ENCODE measurements around the gene FBXW12. TPM values are rescaled to one million over a fixed set of nuclear protein-coding genes. Genes with fewer than 3 reads are reported as not detected.

FBXW12 gene
- total and polyA plus RNA-seq, 2 of the 8 experiments (the other 6 are each of a cell fraction or from before 2014, with no cell fraction given): 0.35 to 0.85 TPM

- TF ChIP-seq TAF1 (IDR thresholded peaks at IDR 0.05; ENCODE audit: low read depth, low read length) (peak; percentile 70; the same call in 1 of the 2 replicates), BCL11A (IDR thresholded peaks at IDR 0.05; ENCODE audit: low read depth in 2 of 2, low read length in 2 of 2) (no peak), SAP30 (IDR thresholded peaks at IDR 0.05; ENCODE audit: insufficient read depth, insufficient replicate concordance, low read length) (peak; percentile 74), MAX (IDR thresholded peaks at IDR 0.05) (peak; percentile 52; the same call in 1 of the 2 replicates), SP1 (IDR thresholded peaks at IDR 0.05; ENCODE audit: low read depth, low read length) (peak; percentile 38; the same call in 1 of the 2 replicates), CREB1 (IDR thresholded peaks at IDR 0.05) (peak; percentile 56; the same call in 1 of the 2 replicates), CEBPB (IDR thresholded peaks at IDR 0.05; ENCODE audit: low read depth, low read length) (peak; percentile 94), SIN3A (conservative IDR thresholded peaks at IDR 0.05 in 1 of 2, IDR thresholded peaks at IDR 0.05 in 1 of 2; ENCODE audit: low read depth in 1 of 2, low read length in 2 of 2) (peak in 1 of 2 experiments; percentile 53; a peak in 1 of 4 replicates), TBP (IDR thresholded peaks at IDR 0.05; ENCODE audit: low read depth, low read length) (peak; percentile 20; the same call in 1 of the 2 replicates), ASH2L (IDR thresholded peaks at IDR 0.05; ENCODE audit: low read length) (peak; percentile 41), SIRT6 (IDR thresholded peaks at IDR 0.05; ENCODE audit: low read length) (no peak), NRF1 (IDR thresholded peaks at IDR 0.05; ENCODE audit: low read depth, low read length) (no peak), RBBP5 (IDR thresholded peaks at IDR 0.05; ENCODE audit: borderline replicate concordance, low read depth, low read length) (0 out of 2 replicates have a peak, but pooled peaks have one; percentile 64)
Observed at GRCh38 chr3:48429960-48430707, 58.1 kb downstream of the FBXW12 start, which contains the start of gene PLXNB1 (continued).

All from H1 (cell line).